Measurements from ENCODE around the gene STK40.
A peak's percentile ranks its signal among the peaks of the same experiment; 100 is the strongest.

The STK40 gene

DNA sequence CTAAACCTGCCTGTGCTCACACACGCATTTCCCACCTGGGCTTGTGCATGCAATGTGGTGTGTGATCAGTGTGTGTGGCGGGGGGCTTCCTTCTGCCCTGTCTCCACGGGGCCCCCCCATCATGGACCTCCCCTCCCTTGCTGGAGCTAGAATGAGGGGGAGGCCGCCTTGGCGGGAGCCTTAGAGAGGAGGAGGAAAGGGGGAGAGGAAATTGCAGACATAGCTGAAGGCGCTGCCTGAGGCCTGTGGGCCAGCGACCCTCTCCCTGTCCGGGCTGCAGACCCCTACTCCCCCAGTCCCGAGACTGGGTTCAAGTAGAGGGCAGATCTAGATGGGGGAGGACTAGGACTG, 61.4 kb downstream of the STK40 start:
- Histone ChIP-seq H3K14ac (ENCODE audit: low read length) (no peak overlapping the region), H3K18ac (ENCODE audit: low read length) (no peak overlapping the region), H2AK5ac (ENCODE audit: low read length) (no peak overlapping the region), H4K91ac (ENCODE audit: low read depth, low read length) (peak overlapping the region; percentile 41), H3K27me3 (ENCODE audit: insufficient read depth, low read length) (no peaks in the 10 kb centered on the region), H3K9ac (ENCODE audit: low read length) (no peak overlapping the region), H4K12ac (ENCODE audit: low read depth, low read length) (no peak overlapping the region), H2BK5ac (ENCODE audit: low read depth, low read length, poor library complexity) (no peak overlapping the region), H3K4me1 (ENCODE audit: control insufficient read depth in 1 of 2, insufficient read depth in 2 of 2, low read length in 2 of 2) (peaks cover 40 to 45% of the 10 kb centered on the region in 2 experiments), H2BK120ac (ENCODE audit: insufficient read depth, low read length, poor library complexity) (peak overlapping the region; percentile 10), H3K4me2 (ENCODE audit: low read length) (peak overlapping the region; percentile 66), H3K36me3 (ENCODE audit: control insufficient read depth in 1 of 2, insufficient read depth in 2 of 2, low read length in 2 of 2) (peaks cover 0 to 3% of the 10 kb centered on the region in 2 experiments), H3K27ac (ENCODE audit: low read depth, low read length) (no peak overlapping the region), H4K8ac (ENCODE audit: low read depth, low read length) (peak overlapping the region; percentile 70), H3K79me1 (ENCODE audit: low read length) (peaks cover 23% of the 10 kb centered on the region), H3K9me3 (ENCODE audit: insufficient read depth, low read depth, low read length) (peaks cover 2% of the 10 kb centered on the region), H2AFZ (ENCODE audit: insufficient read depth, low read length, poor library complexity) (no peak overlapping the region), H3K4me3 (ENCODE audit: low read depth, low read length) (no peak overlapping the region), H3K23ac (ENCODE audit: low read length) (no peak overlapping the region), H2BK12ac (ENCODE audit: low read length) (no peak overlapping the region), H3K4ac (ENCODE audit: low read depth, low read length) (no peak overlapping the region), H3K79me2 (ENCODE audit: control insufficient read depth, insufficient read depth, low read length, poor library complexity) (peaks cover 8% of the 10 kb centered on the region)
- no peak for DNase-seq
- WGBS (ENCODE audit: extremely low coverage, insufficient coverage, insufficient read length): no CpG with 5 or more reads among the region's 9 CpGs

DNA sequence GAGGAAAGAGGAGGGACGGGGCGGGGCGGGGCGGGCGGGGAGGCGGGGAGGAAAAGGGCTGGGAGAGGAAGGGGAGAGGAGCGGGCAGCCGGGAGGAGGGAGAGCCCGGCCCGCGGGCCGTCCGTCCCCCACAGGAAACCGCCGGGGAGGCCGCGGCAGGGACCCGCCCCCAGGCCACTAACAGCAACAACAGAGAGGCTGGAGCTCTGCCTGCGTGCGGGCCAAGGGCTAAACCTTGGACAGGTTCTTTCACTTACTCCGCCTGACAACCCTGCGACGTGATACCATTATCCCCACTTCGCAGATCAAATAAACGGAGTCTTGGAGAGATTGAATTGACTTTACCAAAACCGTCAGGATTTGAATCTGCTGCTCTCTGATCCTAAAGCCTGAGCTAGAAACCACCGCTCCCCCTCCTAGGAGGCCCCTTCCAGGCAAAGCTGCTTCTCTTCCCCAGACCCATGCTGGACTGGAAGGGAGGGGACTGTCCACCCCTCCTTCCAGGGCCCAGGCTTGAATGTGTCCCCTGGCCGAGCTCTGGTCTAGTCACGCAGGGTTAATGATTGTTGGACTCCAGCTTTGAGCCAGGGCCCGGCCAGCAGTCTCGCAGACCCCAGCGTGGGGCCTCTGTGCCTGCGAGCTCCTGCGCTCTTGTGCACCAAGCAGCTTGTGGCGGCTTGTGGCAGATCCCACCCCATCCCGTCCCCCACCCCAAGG, 61.9 kb downstream of the STK40 start, which contains the start of gene EVA1B:
Gene EVA1B (minus strand): TSS at position 10 of the 717 bp plus-strand sequence. CDS start 608 bp downstream, outside the sequence.
- no peak within 1 kb of the TSS for H2BK12ac ChIP-seq (ENCODE audit: low read length)
- no peak within 1 kb of the TSS for H3K23ac ChIP-seq (ENCODE audit: low read length)
- peak within 1 kb of the TSS; percentile 84 for H2AFZ ChIP-seq (ENCODE audit: insufficient read depth, low read length, poor library complexity)
- peaks cover 2% of the 10 kb centered on the region for H3K9me3 ChIP-seq (ENCODE audit: insufficient read depth, low read depth, low read length)
- H3K27me3 ChIP-seq (ENCODE audit: insufficient read depth, low read length): no peaks in the 10 kb centered on the region
- H3K36me3 ChIP-seq (ENCODE audit: control insufficient read depth in 1 of 2, insufficient read depth in 2 of 2, low read length in 2 of 2): peaks cover 0 to 3% of the 10 kb centered on the region in 2 experiments
- peak within 1 kb of the TSS; percentile 80 for H3K4me2 ChIP-seq (ENCODE audit: low read length)
- WGBS (ENCODE audit: extremely low coverage, insufficient coverage, insufficient read length): no CpG with 5 or more reads among the region's 36 CpGs
- DNase-seq: peak; percentile 81 to 86
- peak within 1 kb of the TSS; percentile 46 for H3K14ac ChIP-seq (ENCODE audit: low read length)
- peak within 1 kb of the TSS; percentile 81 for H4K8ac ChIP-seq (ENCODE audit: low read depth, low read length)
- peak within 1 kb of the TSS; percentile 90 for H4K91ac ChIP-seq (ENCODE audit: low read depth, low read length)
- H3K4ac ChIP-seq (ENCODE audit: low read depth, low read length): peak within 1 kb of the TSS; percentile 82
- H2BK5ac ChIP-seq (ENCODE audit: low read depth, low read length, poor library complexity): peak within 1 kb of the TSS; percentile 52
- peaks cover 23% of the 10 kb centered on the region for H3K79me1 ChIP-seq (ENCODE audit: low read length)
- H3K4me3 ChIP-seq (ENCODE audit: low read depth, low read length): peak within 1 kb of the TSS; percentile 73
- peak within 1 kb of the TSS; percentile 25 for H2AK5ac ChIP-seq (ENCODE audit: low read length)
- peak within 1 kb of the TSS; percentile 50 for H3K9ac ChIP-seq (ENCODE audit: low read length)
- H3K79me2 ChIP-seq (ENCODE audit: control insufficient read depth, insufficient read depth, low read length, poor library complexity): peaks cover 8% of the 10 kb centered on the region
- H3K27ac ChIP-seq (ENCODE audit: low read depth, low read length): peak within 1 kb of the TSS; percentile 36
- peak within 1 kb of the TSS; percentile 23 for H4K12ac ChIP-seq (ENCODE audit: low read depth, low read length)
- peak within 1 kb of the TSS; percentile 34 for H3K18ac ChIP-seq (ENCODE audit: low read length)
- H3K4me1 ChIP-seq (ENCODE audit: control insufficient read depth in 1 of 2, insufficient read depth in 2 of 2, low read length in 2 of 2): peaks cover 40 to 45% of the 10 kb centered on the region in 2 experiments
- peak within 1 kb of the TSS; percentile 21 for H2BK120ac ChIP-seq (ENCODE audit: insufficient read depth, low read length, poor library complexity)

- Histone ChIP-seq H3K4me2 (ENCODE audit: low read length) (peak overlapping the region; percentile 80), H3K79me2 (ENCODE audit: control insufficient read depth, insufficient read depth, low read length, poor library complexity) (peaks cover 8% of the 10 kb centered on the region), H3K27ac (ENCODE audit: low read depth, low read length) (peak overlapping the region; percentile 36), H3K9me3 (ENCODE audit: insufficient read depth, low read depth, low read length) (peaks cover 2% of the 10 kb centered on the region), H2AK5ac (ENCODE audit: low read length) (peak overlapping the region; percentile 25), H3K4ac (ENCODE audit: low read depth, low read length) (peak overlapping the region; percentile 82), H2AFZ (ENCODE audit: insufficient read depth, low read length, poor library complexity) (peak overlapping the region; percentile 84), H4K8ac (ENCODE audit: low read depth, low read length) (peak overlapping the region; percentile 81), H3K9ac (ENCODE audit: low read length) (peak overlapping the region; percentile 50), H3K36me3 (ENCODE audit: control insufficient read depth in 1 of 2, insufficient read depth in 2 of 2, low read length in 2 of 2) (peaks cover 0 to 3% of the 10 kb centered on the region in 2 experiments), H3K23ac (ENCODE audit: low read length) (no peak overlapping the region), H4K91ac (ENCODE audit: low read depth, low read length) (peak overlapping the region; percentile 90), H3K14ac (ENCODE audit: low read length) (peak overlapping the region; percentile 46), H3K79me1 (ENCODE audit: low read length) (peaks cover 23% of the 10 kb centered on the region), H3K4me3 (ENCODE audit: low read depth, low read length) (peak overlapping the region; percentile 73), H3K4me1 (ENCODE audit: control insufficient read depth in 1 of 2, insufficient read depth in 2 of 2, low read length in 2 of 2) (peaks cover 39 to 45% of the 10 kb centered on the region in 2 experiments), H3K27me3 (ENCODE audit: insufficient read depth, low read length) (no peaks in the 10 kb centered on the region), H3K18ac (ENCODE audit: low read length) (peak overlapping the region; percentile 18), H2BK120ac (ENCODE audit: insufficient read depth, low read length, poor library complexity) (peak overlapping the region; percentile 21), H2BK5ac (ENCODE audit: low read depth, low read length, poor library complexity) (peak overlapping the region; percentile 52), H2BK12ac (ENCODE audit: low read length) (no peak overlapping the region), H4K12ac (ENCODE audit: low read depth, low read length) (peak overlapping the region; percentile 23)
- peak in 1 of 2 donors; percentile 36 for DNase-seq
- WGBS (ENCODE audit: extremely low coverage, insufficient coverage, insufficient read length): no CpG with 5 or more reads among the region's 83 CpGs
These were observed 62.7 kb downstream of the STK40 start for GRCh38 chr1:36322786-36323635.

DNA sequence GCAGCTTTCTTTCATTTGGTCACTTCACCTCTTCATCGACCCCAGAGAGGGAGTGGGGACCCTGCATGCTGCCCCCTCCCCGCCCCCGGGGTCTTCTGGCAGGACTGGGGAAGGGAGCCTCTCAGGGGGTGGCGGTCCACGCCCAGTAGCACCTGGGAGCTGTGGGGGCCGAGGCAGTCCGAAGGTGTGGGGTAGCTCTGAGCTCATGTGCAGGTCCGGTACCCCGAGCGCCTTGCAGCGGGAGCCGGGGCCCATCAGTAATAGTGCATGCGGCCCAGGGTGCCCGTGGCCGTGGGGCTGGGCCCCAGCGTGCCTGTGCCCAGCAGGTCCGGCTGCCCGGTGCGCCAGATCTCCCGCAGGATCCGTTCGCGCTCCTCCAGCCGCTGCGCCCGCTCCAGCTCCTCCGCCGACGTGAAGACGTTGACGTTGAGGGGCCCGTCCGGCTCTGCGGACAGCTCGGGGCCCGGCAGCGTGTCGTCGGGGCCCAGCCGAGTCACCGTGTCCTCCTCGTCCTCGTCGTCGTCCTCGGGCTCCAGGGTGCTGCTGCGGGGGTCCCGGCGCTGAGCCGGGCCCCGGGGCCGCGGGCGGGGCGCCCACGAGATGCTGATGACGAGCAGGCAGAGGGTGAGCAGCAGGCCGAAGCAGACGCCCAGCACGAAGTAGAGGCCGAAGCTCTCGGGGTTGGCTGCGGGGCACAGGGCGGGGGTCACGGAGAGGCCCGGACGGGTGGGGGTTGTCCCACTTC, 63.5 kb downstream of the STK40 start:
- H3K4me1 ChIP-seq (ENCODE audit: control insufficient read depth in 1 of 2, insufficient read depth in 2 of 2, low read length in 2 of 2): peaks cover 32 to 38% of the 10 kb centered on the region in 2 experiments
- no peaks in the 10 kb centered on the region for H3K27me3 ChIP-seq (ENCODE audit: insufficient read depth, low read length)
- peak overlapping the region; percentile 80 for H3K4me2 ChIP-seq (ENCODE audit: low read length)
- H4K12ac ChIP-seq (ENCODE audit: low read depth, low read length): peak overlapping the region; percentile 11
- H2AK5ac ChIP-seq (ENCODE audit: low read length): peak overlapping the region; percentile 27
- DNase-seq: peak in 1 of 2 donors; percentile 35
- H3K14ac ChIP-seq (ENCODE audit: low read length): no peak overlapping the region
- peaks cover 8% of the 10 kb centered on the region for H3K79me2 ChIP-seq (ENCODE audit: control insufficient read depth, insufficient read depth, low read length, poor library complexity)
- no peak overlapping the region for H3K27ac ChIP-seq (ENCODE audit: low read depth, low read length)
- peaks cover 0 to 6% of the 10 kb centered on the region in 2 experiments for H3K36me3 ChIP-seq (ENCODE audit: control insufficient read depth in 1 of 2, insufficient read depth in 2 of 2, low read length in 2 of 2)
- H3K23ac ChIP-seq (ENCODE audit: low read length): no peak overlapping the region
- H3K9ac ChIP-seq (ENCODE audit: low read length): no peak overlapping the region
- H4K8ac ChIP-seq (ENCODE audit: low read depth, low read length): peak overlapping the region; percentile 24
- H2BK5ac ChIP-seq (ENCODE audit: low read depth, low read length, poor library complexity): no peak overlapping the region
- peak overlapping the region; percentile 30 for H2BK120ac ChIP-seq (ENCODE audit: insufficient read depth, low read length, poor library complexity)
- no peak overlapping the region for H3K4ac ChIP-seq (ENCODE audit: low read depth, low read length)
- H3K18ac ChIP-seq (ENCODE audit: low read length): peak overlapping the region; percentile 38
- H4K91ac ChIP-seq (ENCODE audit: low read depth, low read length): peak overlapping the region; percentile 90
- peak overlapping the region; percentile 6 for H3K4me3 ChIP-seq (ENCODE audit: low read depth, low read length)
- no peak overlapping the region for H2AFZ ChIP-seq (ENCODE audit: insufficient read depth, low read length, poor library complexity)
- no peak overlapping the region for H2BK12ac ChIP-seq (ENCODE audit: low read length)
- WGBS (ENCODE audit: extremely low coverage, insufficient coverage, insufficient read length): no CpG with 5 or more reads among the region's 67 CpGs
- H3K9me3 ChIP-seq (ENCODE audit: insufficient read depth, low read depth, low read length): peaks cover 2% of the 10 kb centered on the region
- H3K79me1 ChIP-seq (ENCODE audit: low read length): peaks cover 23% of the 10 kb centered on the region

Measured in trophoblast cell (in vitro differentiated cells and primary cell).